HG03103 (cell line): Measurements from ENCODE around the gene KIF21B.

Experiments
- ATAC-seq: cut with Tn5 transposase; IDR thresholded peaks from one replicate; pipeline ENCODE4 v1.9.1; 2021; ENCODE audit warnings: low read depth; ENCODE audit not compliant: unreplicated experiment

Gene KIF21B

GRCh38 chr1:201044119-201044518 is 20.6 kb upstream of the KIF21B start:
- no peak for ATAC-seq

- ATAC-seq = peak; percentile 77
These were observed 19.4 kb upstream of the KIF21B start for GRCh38 chr1:201042779-201043461.

GRCh38 chr1:201041011-201041410 is 17.5 kb upstream of the KIF21B start:
- ATAC-seq = no peak

GRCh38 chr1:201039876-201040275 is 16.4 kb upstream of the KIF21B start:
- ATAC-seq = no peak

GRCh38 chr1:201039418-201039817 is 15.9 kb upstream of the KIF21B start:
- no peak for ATAC-seq

GRCh38 chr1:201038186-201038876 is 14.8 kb upstream of the KIF21B start:
- ATAC-seq = no peak

- no peak for ATAC-seq
These were observed 12.8 kb upstream of the KIF21B start for GRCh38 chr1:201036188-201036842.

- ATAC-seq = no peak
These were observed 11.2 kb upstream of the KIF21B start for GRCh38 chr1:201034671-201035070.

GRCh38 chr1:201032408-201032807 is 8.9 kb upstream of the KIF21B start:
- ATAC-seq = no peak

- ATAC-seq = no peak
These were observed 5.0 kb upstream of the KIF21B start for GRCh38 chr1:201028461-201028889.

GRCh38 chr1:201026836-201027235 is 3.3 kb upstream of the KIF21B start:
- ATAC-seq = no peak

GRCh38 chr1:201026234-201026633 is 2.7 kb upstream of the KIF21B start:
- ATAC-seq = no peak

- no peak for ATAC-seq
These were observed 2.1 kb upstream of the KIF21B start for GRCh38 chr1:201025571-201026002.

GRCh38 chr1:201024625-201024998 is 1.1 kb upstream of the KIF21B start:
- no peak for ATAC-seq

- ATAC-seq = no peak
These were observed 558 bp upstream of the KIF21B start for GRCh38 chr1:201023920-201024624.

- ATAC-seq = no peak
These were observed 546 bp downstream of the KIF21B start for GRCh38 chr1:201022820-201023516.

- ATAC-seq = no peak
These were observed 1.1 kb downstream of the KIF21B start for GRCh38 chr1:201022493-201022819.

- ATAC-seq = no peak
These were observed 1.7 kb downstream of the KIF21B start for GRCh38 chr1:201021630-201022492.

GRCh38 chr1:201020721-201021629 is 2.5 kb downstream of the KIF21B start:
- no peak for ATAC-seq
